Esophagus muscularis mucosa (tissue), 4 donors: ENCODE results near the gene RNU11. TPM values are rescaled to one million over a fixed set of nuclear protein-coding genes. Genes with fewer than 3 reads are reported as not detected.
A peak's percentile ranks its signal among the peaks of the same experiment; 100 is the strongest.
"Not testable (repeated sequence)": the region's sequence is repeated elsewhere in the genome, so short reads cannot be mapped to it uniquely, and the experiment has no call there.

Source experiments
- DNase-seq: peaks from one replicate; pipeline ENCODE4 v3.0.0-alpha.2; 2017; ENCODE audit errors: extremely low spot score
- H3K27ac ChIP-seq, 4 donors: fragments of 200-600 bp; sonication (generic); replicated peaks in 1 of 4; 1 replicate in 3 of 4; 2 replicates in 1 of 4; pipeline ENCODE4 v1.5.1; 2016 to 2019; ENCODE audit warnings: mild to moderate bottlenecking in 1 of 4
- H3K27me3 ChIP-seq, 4 donors: fragments of 200-600 bp; sonication (generic); one replicate each; pipeline versions ENCODE4 v1.5.1 to v1.6.0; 2016 to 2019
- H3K36me3 ChIP-seq, 4 donors: fragments of 200-600 bp; sonication (generic); one replicate each; pipeline ENCODE4 v1.5.1; 2016 to 2019
- H3K4me1 ChIP-seq, 4 donors: fragments of 200-600 bp; sonication (generic); one replicate each; pipeline ENCODE4 v1.5.1; 2016 to 2019
- H3K4me3 ChIP-seq, 4 donors: fragments of 200-600 bp; sonication (generic); 1 replicate in 2 of 4; 2 replicates in 2 of 4; pipeline ENCODE4 v1.5.1; 2016 to 2019; ENCODE audit warnings: mild to moderate bottlenecking in 4 of 4, moderate library complexity in 1 of 4
- H3K9me3 ChIP-seq, 4 donors: fragments of 200-600 bp; sonication (generic); 1 replicate in 3 of 4; 2 replicates in 1 of 4; pipeline ENCODE4 v1.5.1; 2016 to 2019
- CTCF ChIP-seq, 3 experiments: fragments of 200-600 bp in 2 of 3; fragments of 450-650 bp in 1 of 3; sonication (generic) in 2 of 3; IDR thresholded peaks; one replicate each; pipeline ENCODE4 v1.5.1; 2017 to 2019; ENCODE audit warnings: antibody characterized with exemption in 3 of 3, mild to moderate bottlenecking in 2 of 3, moderate library complexity in 1 of 3
- EP300 ChIP-seq: sonication (generic); formaldehyde crosslinking; IDR thresholded peaks from one replicate; pipeline ENCODE4 v1.6.1; 2017; ENCODE audit warnings: antibody characterized with exemption
- POLR2A ChIP-seq: fragments of 450-650 bp; IDR thresholded peaks from one replicate; pipeline ENCODE4 v1.6.1; 2017; ENCODE audit warnings: antibody characterized with exemption, moderate library complexity, mild to moderate bottlenecking, low read depth
- POLR2AphosphoS5 ChIP-seq, 2 donors: sonication (generic); formaldehyde crosslinking; IDR thresholded peaks; one replicate each; pipeline ENCODE4 v1.6.1; 2017; ENCODE audit warnings: antibody characterized with exemption in 2 of 2
- whole genome bisulfite sequencing: methylation state at CpG from one replicate; pipeline ENCODE4 v1.1.5; 2018; 5-methylcytosine and 5-hydroxymethylcytosine counted together
- intact Hi-C: fragments of 100-400 bp; cut with DNase I; formaldehyde crosslinking; loops from one replicate; pipeline ENCODE4 v1.15.1; 2023
- total RNA-seq, 4 donors: library from RNA; depleted of rRNA; stranded (reverse); fragments of >200 nt; gene quantifications; one replicate each; pipeline versions ENCODE4 v1.1.0 to v1.2.1, GENCODE V29; 2016

The RNU11 gene
- total RNA-seq, 4 donors from 2014 or later: not detected

- intact Hi-C loops: loop anchor here (10.0 kb wide), 2 partner anchors 244 to 544 kb away; partner anchors contain the start of gene SRSF4
- TF ChIP-seq POLR2AphosphoS5 (IDR thresholded peaks at IDR 0.05) (no peak), POLR2A (no peak), EP300 (no peak), CTCF (IDR thresholded peaks at IDR 0.05) (no peak)
- no peak for DNase-seq
- H3K9me3 ChIP-seq: no peaks in the 10 kb centered on the region
- no peak overlapping the region for H3K27ac ChIP-seq
- no peak overlapping the region for H3K4me3 ChIP-seq
- H3K4me1 ChIP-seq: peaks cover 22 to 51% (median 34%) of the 10 kb centered on the region in 4 donors
- 92% methylated on average over 1 of the region's 1 CpG for WGBS
- H3K36me3 ChIP-seq: no peaks in the 10 kb centered on the region
- no peaks in the 10 kb centered on the region for H3K27me3 ChIP-seq
Measured at GRCh38 chr1:28640766-28641165, 7.6 kb upstream of the RNU11 start.

GRCh38 chr1:28642056-28642846 is 6.1 kb upstream of the RNU11 start:
- peaks cover 23 to 53% (median 35%) of the 10 kb centered on the region in 4 donors for H3K4me1 ChIP-seq
- intact Hi-C loops: loop anchor here (2.0 to 10.0 kb wide), 3 partner anchors 95 to 543 kb away; partner anchors contain the start of genes SRSF4 and YTHDF2

GRCh38 chr1:28642847-28643635 is 5.4 kb upstream of the RNU11 start, which contains the start of gene TAF12:
Gene TAF12, minus strand, starts transcription at chr1:28643067. Its CDS starts 20,986 bp downstream, at chr1:28622081.
- intact Hi-C loops: loop anchor here (2.0 to 10.0 kb wide), 3 partner anchors 94 to 542 kb away; partner anchors contain the start of genes SRSF4 and YTHDF2
- H3K4me1 ChIP-seq: peaks cover 30 to 60% (median 43%) of the 10 kb centered on the region in 4 donors

More at GRCh38 chr1:28642056-28642846, 6.1 kb upstream of the RNU11 start:
- no peak for TF ChIP-seq POLR2AphosphoS5 (IDR thresholded peaks at IDR 0.05)
- TF ChIP-seq EP300: no peak
- TF ChIP-seq CTCF (IDR thresholded peaks at IDR 0.05): no peak
- H3K27ac ChIP-seq: peak overlapping the region; percentile 83 to 94 (median 88)
- no peaks in the 10 kb centered on the region for H3K27me3 ChIP-seq
- peak overlapping the region; percentile 77 to 89 (median 82) for H3K4me3 ChIP-seq
- 1% methylated on average over 26 of the region's 26 CpGs for WGBS
- no peak for DNase-seq
- H3K36me3 ChIP-seq: no peaks in the 10 kb centered on the region
- no peaks in the 10 kb centered on the region for H3K9me3 ChIP-seq

GRCh38 chr1:28644494-28644893 is 3.9 kb upstream of the RNU11 start:
- TF ChIP-seq EP300: no peak
- TF ChIP-seq POLR2A: no peak
- no peak for TF ChIP-seq CTCF (IDR thresholded peaks at IDR 0.05)
- TF ChIP-seq POLR2AphosphoS5 (IDR thresholded peaks at IDR 0.05): no peak
- Histone ChIP-seq H3K27me3 (no peaks in the 10 kb centered on the region), H3K36me3 (no peaks in the 10 kb centered on the region), H3K4me1 (peaks cover 37 to 62% (median 50%) of the 10 kb centered on the region in 4 donors), H3K27ac (peak overlapping the region in 3 of 4 donors; percentile 86 to 94 (median 90)), H3K9me3 (no peaks in the 10 kb centered on the region), H3K4me3 (peak overlapping the region in 2 of 4 donors; percentile 83 to 89)
- intact Hi-C loops: loop anchor here (10.0 kb wide), 2 partner anchors 240 to 540 kb away; partner anchors contain the start of gene SRSF4
- 79% methylated on average over 3 of the region's 3 CpGs for WGBS
- DNase-seq: no peak

More at GRCh38 chr1:28642847-28643635, 5.4 kb upstream of the RNU11 start, which contains the start of gene TAF12:
- no peaks in the 10 kb centered on the region for H3K27me3 ChIP-seq
- WGBS: 2% methylated on average over 33 of the region's 49 CpGs
- peak within 1 kb of the TSS; percentile 77 to 89 (median 82) for H3K4me3 ChIP-seq
- TF ChIP-seq EP300: no peak
- TF ChIP-seq POLR2AphosphoS5 (IDR thresholded peaks at IDR 0.05): peak; percentile 97 to 98
- peak; percentile 87 for TF ChIP-seq POLR2A
- TF ChIP-seq CTCF (IDR thresholded peaks at IDR 0.05): peak; percentile 35 to 51 (median 36)
- no peaks in the 10 kb centered on the region for H3K9me3 ChIP-seq
- H3K36me3 ChIP-seq: no peaks in the 10 kb centered on the region
- DNase-seq: peak; percentile 96
- peak within 1 kb of the TSS; percentile 83 to 94 (median 88) for H3K27ac ChIP-seq

- H3K27ac ChIP-seq, DNase-seq, H3K36me3 ChIP-seq, H3K27me3 ChIP-seq, H3K9me3 ChIP-seq, H3K4me3 ChIP-seq: not testable (repeated sequence)
- intact Hi-C loops: loop anchor here (10.0 kb wide), 2 partner anchors 239 to 539 kb away; partner anchors contain the start of gene SRSF4
- 95% methylated on average over 11 of the region's 11 CpGs for WGBS
- peaks cover 37 to 53% (median 47%) of the 10 kb centered on the region in 4 donors for H3K4me1 ChIP-seq
Measured at GRCh38 chr1:28645406-28645805, 3.0 kb upstream of the RNU11 start.
